H1 (cell line): ENCODE results near the gene COPA. TPM values are rescaled to one million over a fixed set of nuclear protein-coding genes. Genes with fewer than 3 reads are reported as not detected.

Experiments used
- NRF1 ChIP-seq: IDR thresholded peaks from 2 replicates; pipeline ENCODE4 v1.6.1; 2011; ENCODE audit warnings: mild to moderate bottlenecking, low read depth, low read length, improper control_type of control experiment
- RXRA ChIP-seq: IDR thresholded peaks from 2 replicates; pipeline ENCODE4 v1.6.1; 2011; ENCODE audit warnings: low read depth, mild to moderate bottlenecking, low read length, moderate library complexity; ENCODE audit not compliant: insufficient read depth
- TBP ChIP-seq: IDR thresholded peaks from 2 replicates; pipeline ENCODE4 v1.6.1; 2011; ENCODE audit warnings: low read depth, low read length, improper control_type of control experiment
- polyA plus RNA-seq, 7 experiments: library from polyadenylated mRNA; depleted of rRNA in 3 of 7; stranded (reverse) in 5 of 7; unstranded in 2 of 7; fragments of >200 nt in 5 of 7; fragments of 200-250 nt in 2 of 7; gene quantifications; 1 replicate in 5 of 7; 2 replicates in 1 of 7; 4 replicates in 1 of 7; pipeline versions ENCODE4 v1.2.1 to v1.2.3, GENCODE V29; 2011 to 2013; ENCODE audit warnings: missing spikeins in 2 of 7, mixed read lengths in 2 of 7
- total RNA-seq: library from RNA; stranded (reverse); fragmentation: NEBNext Ultra II Directional; extraction: Animal tissue kit (Norgen Biotek cat#: 25700); gene quantifications from 2 replicates; pipeline ENCODE4 v1.2.1, GENCODE V29; 2021
- TF ChIP-seq, protein P1 (sequence below), 3 experiments: IDR thresholded peaks; 1 replicate in 2 of 3; 2 replicates in 1 of 3; pipeline versions ENCODE4 v1.5.1 to v1.6.1; 2011; ENCODE audit warnings: low read length in 3 of 3, mild to moderate bottlenecking in 3 of 3, inconsistent platforms in 2 of 3, low read depth in 1 of 3, moderate library complexity in 1 of 3; ENCODE audit not compliant: insufficient read depth in 1 of 3; ENCODE audit errors: control extremely low read depth in 1 of 3

Gene COPA
- total and polyA plus RNA-seq, 2 of the 8 experiments (the other 6 are each of a cell fraction or from before 2014, with no cell fraction given): 78.2 to 115 TPM

DNA sequence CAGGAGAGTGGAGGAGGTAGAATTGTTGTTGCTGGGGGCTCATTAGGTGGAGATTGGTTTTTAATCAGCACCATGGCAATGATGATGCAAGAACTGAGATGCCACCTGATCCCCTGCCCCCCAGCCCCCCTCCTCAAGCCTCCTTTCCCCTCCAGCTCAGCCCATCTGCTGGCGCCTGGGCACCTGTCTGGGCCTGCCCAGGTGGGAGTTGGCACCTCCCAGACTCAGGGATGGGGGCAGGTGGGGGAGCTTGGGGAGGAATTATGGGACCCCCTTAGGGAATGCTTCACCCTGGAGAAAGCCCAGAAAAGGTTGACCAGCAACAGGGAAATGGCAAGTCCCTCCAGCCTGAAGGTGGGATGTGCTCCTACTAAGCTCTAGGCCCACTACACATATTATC is 22.3 kb upstream of the COPA start (continued):
- TF ChIP-seq RXRA: no peak
- TF ChIP-seq NRF1: no peak
- TF ChIP-seq, protein P1, sequence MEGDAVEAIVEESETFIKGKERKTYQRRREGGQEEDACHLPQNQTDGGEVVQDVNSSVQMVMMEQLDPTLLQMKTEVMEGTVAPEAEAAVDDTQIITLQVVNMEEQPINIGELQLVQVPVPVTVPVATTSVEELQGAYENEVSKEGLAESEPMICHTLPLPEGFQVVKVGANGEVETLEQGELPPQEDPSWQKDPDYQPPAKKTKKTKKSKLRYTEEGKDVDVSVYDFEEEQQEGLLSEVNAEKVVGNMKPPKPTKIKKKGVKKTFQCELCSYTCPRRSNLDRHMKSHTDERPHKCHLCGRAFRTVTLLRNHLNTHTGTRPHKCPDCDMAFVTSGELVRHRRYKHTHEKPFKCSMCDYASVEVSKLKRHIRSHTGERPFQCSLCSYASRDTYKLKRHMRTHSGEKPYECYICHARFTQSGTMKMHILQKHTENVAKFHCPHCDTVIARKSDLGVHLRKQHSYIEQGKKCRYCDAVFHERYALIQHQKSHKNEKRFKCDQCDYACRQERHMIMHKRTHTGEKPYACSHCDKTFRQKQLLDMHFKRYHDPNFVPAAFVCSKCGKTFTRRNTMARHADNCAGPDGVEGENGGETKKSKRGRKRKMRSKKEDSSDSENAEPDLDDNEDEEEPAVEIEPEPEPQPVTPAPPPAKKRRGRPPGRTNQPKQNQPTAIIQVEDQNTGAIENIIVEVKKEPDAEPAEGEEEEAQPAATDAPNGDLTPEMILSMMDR (IDR thresholded peaks at IDR 0.05; ENCODE audit: control extremely low read depth in 1 of 3, insufficient read depth in 1 of 3, low read depth in 1 of 3, low read length in 3 of 3): no peak
- TF ChIP-seq TBP: no peak
- TF ChIP-seq, all 59 proteins: peak for 0
